HG03039 (cell line): ENCODE data around the gene MLNR.

ENCODE experiments used
- ATAC-seq: cut with Tn5 transposase; IDR thresholded peaks from one replicate; pipeline ENCODE4 v1.9.1; 2021; ENCODE audit warnings: mild to moderate bottlenecking, moderate library complexity; ENCODE audit not compliant: unreplicated experiment

MLNR gene

GRCh38 chr13:49225223-49226042 lies 5.3 kb downstream of the MLNR start:
- no peak for ATAC-seq

DNA sequence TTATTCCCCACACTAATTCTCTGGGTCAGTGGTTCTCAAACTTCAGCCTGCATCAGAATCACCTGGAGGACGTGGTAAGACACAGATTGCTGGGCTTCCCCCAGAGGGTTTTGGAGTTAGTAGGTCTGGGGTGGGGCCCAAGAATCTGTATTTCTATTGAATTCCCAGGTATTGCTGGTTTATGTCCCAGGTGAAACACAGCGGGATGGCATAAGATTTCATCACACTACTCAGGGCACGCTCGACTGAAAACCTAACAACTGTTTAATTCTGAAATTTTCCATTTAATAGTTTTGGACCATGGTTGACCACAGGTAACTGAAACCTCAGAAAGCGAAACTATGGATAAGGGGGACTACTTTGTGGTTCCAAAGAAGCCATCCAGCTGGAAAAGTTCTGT lies 6.5 kb downstream of the MLNR start:
- no peak for ATAC-seq

DNA sequence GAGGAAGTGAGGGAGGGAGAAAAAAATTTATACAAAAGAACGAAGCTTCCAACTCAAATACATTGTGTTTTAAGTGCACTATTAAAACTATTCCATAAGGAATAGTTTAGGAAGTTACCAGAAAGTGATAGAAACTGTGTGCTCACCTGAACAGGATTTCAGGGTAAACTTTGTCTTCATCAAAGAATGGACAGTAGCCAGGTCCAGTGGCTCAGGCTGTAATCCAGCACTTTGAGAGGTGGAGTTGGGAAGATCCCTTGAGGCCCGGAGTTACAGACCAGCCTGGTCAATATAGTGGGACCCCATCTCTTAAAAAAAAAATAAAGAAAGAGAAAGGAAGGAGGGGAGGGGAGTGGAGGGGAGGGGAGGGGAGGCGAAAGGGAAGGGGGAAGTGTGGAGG lies 14.6 kb downstream of the MLNR start:
- ATAC-seq, result no peak

- ATAC-seq, result no peak
These were observed 15.8 kb downstream of the MLNR start for GRCh38 chr13:49235856-49236431.

- ATAC-seq, result no peak
These were observed 18.5 kb downstream of the MLNR start for GRCh38 chr13:49238621-49239020.

DNA sequence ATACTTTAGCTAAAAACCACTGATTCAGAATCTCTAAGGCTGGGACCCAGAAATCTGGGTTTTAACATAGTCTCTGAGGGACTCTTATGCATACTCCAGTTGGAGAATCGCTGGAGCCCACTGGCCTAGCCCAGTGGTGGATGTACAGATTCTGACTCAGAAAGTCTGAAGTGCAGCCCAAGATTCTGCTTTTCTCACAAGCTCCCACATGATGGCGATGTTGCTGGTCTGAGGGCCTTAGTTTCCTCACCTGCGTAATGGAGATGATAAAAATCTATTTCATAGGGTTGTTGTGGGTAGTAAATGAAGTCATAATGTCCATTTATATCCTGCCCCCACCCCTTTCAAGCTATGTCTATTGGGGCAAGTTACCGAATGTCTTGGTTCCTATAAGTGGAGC lies 19.9 kb downstream of the MLNR start:
- ATAC-seq, result no peak

- no peak for ATAC-seq
These were observed 21.2 kb downstream of the MLNR start for GRCh38 chr13:49241296-49241695.

GRCh38 chr13:49245101-49245500 lies 25.0 kb downstream of the MLNR start:
- no peak for ATAC-seq

DNA sequence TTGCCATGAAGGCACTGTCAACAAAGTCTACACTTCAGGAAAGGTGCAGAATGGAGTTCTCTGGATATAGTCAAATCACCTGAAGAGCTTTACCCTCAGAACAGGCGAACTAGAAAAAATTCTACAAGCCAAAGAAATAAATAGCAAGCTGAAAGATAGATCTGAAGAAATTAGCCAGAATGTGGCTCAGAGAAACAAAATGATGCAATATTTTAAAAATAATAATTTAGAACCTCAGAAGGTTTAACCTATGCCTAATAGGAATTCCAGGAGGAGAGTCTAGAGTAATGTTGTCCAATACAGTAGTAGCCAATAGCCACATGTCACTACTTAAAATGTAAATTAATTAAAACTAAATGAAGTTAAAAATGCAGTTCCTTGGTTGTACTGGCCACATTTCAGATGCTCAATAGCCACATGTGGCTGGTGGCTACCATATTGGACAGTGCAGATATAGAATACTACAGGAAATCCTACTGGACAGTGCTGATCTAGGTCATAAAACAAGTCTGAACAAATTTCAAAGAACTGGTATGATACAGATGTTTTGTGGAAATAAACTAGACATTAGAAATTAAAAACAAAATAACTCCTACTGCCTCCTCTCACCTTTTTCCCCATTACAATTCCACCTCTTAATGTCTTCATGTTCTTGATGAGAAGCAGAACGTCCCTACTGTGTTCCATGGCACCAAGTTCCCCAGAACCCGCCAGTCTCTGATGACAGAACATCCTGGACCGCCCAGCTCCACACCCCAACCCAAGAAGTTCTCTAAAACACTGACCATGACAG lies 26.9 kb downstream of the MLNR start:
- ATAC-seq, result peak; percentile 25

DNA sequence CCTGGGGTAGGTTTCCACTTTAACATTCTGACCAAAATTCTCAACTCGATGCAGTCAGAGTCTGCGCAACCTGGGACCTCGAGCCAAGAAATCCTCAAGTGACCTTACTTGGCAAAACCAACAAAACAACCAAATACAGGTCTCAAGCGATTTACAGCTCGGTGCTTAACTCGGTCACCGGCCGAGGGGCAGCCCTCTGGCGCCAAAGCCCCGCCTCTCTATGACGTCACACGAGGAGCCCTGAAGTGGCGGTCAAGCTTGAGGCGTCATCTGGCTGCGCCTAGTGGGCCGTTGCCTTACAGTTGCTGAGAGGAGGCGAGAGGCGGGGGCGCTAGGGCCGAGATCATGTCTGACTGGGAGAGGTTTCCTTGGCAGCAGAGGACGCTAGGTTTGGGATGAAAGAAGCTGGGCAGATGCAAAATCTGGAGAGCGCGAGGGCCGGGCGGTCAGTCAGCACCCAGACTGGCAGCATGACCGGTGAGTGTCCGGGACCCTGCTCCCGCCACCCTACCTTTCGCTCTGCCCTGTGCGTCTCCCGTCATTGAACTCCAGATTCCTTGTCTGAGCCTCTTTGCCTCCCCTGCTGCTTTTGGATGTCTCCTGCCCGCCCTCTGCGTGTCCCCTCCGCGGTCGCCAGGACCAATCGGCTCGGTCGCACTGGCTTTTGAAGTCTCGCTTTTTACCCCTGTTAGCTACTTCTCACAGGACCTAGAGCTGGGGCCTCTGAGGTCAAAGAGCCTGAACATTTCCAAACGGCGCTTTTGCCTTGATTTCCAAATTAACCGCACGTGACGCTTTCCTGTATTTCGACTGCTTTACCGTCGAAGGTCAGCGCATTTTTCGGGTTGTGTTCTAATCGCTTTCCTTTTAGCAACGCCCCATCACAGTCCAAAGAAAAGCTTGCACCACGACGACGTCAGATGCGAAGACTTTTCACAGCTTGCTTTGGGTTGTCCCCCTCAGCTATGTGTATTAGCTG lies 27.8 kb downstream of the MLNR start, which contains the start of gene CDADC1:
CDADC1 (plus strand) TSS at position 283 of the 979 bp plus-strand sequence; CDS start at position 396, 113 bp downstream.
- ATAC-seq, result peak; percentile 98

GRCh38 chr13:49248622-49249002 lies 28.5 kb downstream of the MLNR start:
- no peak for ATAC-seq

DNA sequence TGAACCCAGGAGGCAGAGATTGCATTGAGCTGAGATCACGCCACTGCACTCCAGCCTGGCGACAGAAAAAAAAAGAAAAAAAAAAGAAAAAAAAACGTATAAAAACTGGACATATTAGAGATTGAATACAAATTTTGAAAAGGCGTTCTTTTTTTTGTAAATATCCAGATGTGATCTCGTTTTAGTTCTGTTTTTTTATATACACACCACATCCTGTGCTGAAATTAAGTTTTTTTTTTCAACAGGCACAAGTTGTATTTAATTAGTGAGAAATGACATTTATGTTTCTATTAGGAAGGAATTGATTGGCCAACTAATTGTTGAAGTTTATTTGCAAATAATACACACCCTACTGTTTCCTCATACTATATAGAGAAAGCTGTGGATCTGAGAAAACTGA lies 31.2 kb downstream of the MLNR start:
- ATAC-seq, result no peak

- no peak for ATAC-seq
These were observed 33.2 kb downstream of the MLNR start for GRCh38 chr13:49253310-49253709.

DNA sequence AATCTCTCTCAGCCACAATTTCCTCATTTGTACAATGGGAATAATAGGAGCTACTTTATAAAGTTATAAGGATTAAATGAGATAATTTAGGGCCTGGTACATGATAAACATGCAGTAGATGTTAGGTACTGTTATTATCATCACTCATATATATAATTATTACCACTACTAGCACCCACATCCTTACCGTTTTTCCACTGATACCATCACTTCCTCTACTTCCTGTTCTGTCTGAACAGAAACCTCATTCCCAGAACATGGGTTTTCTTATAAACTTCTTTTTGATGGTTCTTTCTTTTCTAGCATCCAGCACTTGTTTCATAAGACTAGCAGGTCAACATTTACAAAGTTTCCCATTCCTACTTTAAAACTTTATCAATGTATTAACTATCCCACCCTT lies 33.9 kb downstream of the MLNR start:
- ATAC-seq, result no peak

GRCh38 chr13:49256841-49257240 lies 36.7 kb downstream of the MLNR start:
- no peak for ATAC-seq

DNA sequence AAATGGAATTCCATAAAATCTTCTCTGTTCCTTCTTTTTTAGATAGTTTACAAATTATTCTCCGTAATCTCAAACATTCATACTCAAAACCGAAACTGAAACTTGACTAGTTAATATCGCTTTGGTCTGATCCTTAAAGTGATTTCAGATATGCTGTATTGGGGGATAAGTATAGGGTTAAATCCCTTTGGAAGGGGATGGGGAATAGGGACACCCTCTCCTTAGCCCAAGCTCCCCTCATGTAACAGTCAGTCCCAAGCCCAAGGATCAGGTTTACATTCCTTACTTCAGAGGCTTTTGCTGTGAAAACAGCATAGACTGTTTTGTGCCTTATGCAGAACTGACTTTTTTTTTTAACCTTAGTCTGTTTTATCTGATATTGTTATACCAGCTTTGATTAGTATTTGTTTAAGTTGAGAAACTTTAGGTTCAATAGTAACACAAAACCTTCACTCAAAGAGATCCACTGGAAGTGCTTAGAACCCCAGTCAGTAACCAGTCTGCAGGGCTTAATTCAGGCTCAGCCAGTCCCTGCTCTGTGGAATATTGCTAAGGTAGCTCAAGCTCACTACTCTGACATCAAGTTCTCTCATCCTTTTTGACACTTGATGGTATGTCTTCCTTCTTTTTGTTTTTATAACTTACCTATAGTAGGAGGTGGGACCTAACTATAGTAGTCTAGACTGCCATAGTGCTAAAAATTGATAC lies 38.1 kb downstream of the MLNR start:
- no peak for ATAC-seq

DNA sequence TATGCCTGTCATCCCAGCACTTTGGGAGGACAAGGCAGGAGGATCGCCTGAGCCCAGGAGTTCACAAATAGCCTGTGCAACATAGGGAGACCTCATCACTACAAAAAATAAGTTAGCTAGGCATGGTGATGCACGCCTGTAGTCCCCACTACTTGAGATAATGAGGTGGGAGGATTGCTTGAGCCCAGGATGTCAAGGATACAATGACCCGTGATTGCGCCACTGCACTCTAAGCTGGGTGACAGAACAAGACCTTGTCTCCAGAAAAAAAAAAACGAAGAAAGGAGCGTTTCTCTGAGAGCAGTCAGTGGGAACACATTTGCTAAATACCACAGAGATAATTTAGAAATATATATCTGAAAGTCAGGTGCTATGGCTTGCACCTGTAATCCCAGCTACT lies 39.4 kb downstream of the MLNR start:
- no peak for ATAC-seq

- no peak for ATAC-seq
These were observed 42.5 kb downstream of the MLNR start for GRCh38 chr13:49262634-49263033.

- ATAC-seq, result no peak
These were observed 45.7 kb downstream of the MLNR start for GRCh38 chr13:49265822-49266221.

DNA sequence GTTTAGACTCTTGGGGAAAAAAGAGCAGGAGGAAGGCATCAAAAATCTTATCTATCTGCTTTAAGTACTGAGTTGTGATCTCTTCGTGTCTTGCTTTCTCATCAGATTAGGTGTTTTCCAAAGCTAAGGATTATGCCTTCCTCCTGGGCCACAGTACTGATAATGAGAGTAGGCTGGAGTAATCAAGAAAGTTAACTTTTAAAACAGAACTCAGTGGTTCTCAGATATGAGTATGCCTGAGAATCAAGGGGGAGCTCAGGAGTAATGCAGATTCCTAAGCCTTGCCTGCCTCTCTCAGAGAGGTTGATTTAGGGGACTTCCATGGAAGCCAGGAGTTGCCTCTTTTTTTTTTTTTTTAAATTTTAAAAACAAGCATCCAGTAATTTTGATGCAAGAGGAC lies 51.1 kb downstream of the MLNR start:
- no peak for ATAC-seq
